Raji (cell line): ENCODE measurements around the gene OASL.

Experiments
- POLR2A ChIP-seq: IDR thresholded peaks from 2 replicates; pipeline ENCODE4 v1.6.1; 2011; ENCODE audit warnings: low read depth, low read length, control low read depth; ENCODE audit not compliant: insufficient read depth

Gene OASL

GRCh38 chr12:121062391-121063045, 23.5 kb upstream of the OASL start:
- no peak for TF ChIP-seq POLR2A

GRCh38 chr12:121061831-121062230, 22.8 kb upstream of the OASL start:
- no peak for TF ChIP-seq POLR2A

GRCh38 chr12:121060149-121061001, 21.3 kb upstream of the OASL start:
- no peak for TF ChIP-seq POLR2A

DNA sequence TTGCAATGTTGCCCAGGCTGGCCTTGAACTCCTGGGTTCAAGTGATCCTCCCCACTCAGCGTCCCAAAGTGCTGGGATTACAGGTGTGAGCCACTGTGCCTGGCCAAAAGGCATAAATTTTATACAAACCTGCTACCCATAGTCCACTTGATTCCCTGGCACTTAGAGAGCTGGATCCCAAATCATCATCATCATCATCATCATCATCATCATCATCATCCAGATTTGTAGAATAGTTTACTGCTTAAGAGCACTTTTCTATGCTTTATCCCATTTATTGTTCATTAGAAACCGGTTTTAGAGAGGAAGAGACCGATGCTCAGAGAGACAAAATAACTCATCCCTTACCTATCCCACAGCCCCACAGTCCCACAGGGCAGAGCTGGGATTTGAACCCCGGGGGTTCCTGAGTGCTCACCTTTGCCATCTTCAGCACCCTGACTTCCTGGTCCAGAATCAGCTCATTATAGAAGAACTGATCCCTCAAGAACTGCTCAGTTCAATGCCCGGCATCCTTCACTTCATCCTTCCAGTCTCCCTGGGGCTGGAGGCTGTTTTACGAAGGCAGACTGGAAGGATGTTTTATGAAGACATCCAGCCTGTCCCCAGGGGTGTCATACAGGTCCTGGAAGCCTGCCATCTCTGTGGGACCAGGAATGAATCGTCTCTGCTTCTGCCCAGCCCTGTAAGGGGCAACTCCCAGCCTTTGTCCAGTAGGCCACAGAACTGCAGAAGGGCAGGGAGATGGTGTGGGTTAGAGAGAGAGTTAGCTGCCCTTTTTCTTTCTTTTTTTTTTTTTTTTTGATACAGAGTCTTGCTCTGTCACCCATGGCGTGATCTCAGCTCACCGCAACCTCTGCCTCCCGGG, 20.2 kb upstream of the OASL start:
- TF ChIP-seq POLR2A = no peak

GRCh38 chr12:121057794-121058193, 18.7 kb upstream of the OASL start:
- no peak for TF ChIP-seq POLR2A

- TF ChIP-seq POLR2A = no peak
These were observed 14.7 kb upstream of the OASL start for GRCh38 chr12:121053706-121054105.

DNA sequence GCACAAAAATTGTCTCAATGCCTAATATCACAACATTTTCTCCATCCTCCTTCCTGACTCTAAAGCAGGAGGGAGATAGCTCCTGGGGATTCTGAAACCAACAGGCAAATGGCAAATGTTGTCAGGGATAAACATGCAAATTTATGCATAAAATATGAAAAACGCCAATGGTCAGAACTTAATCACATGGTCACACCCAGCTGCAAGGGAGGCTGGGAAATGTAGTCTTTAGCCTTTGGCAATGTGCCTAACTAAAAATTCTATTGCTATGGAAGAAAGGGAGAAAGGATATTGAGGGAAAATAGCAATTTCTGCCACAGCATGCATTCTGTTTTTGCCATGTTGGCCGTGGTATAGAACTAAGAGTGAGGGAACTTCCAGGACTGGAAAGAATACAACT, 11.7 kb upstream of the OASL start:
- no peak for TF ChIP-seq POLR2A

GRCh38 chr12:121048442-121048841, 9.4 kb upstream of the OASL start:
- TF ChIP-seq POLR2A = no peak

DNA sequence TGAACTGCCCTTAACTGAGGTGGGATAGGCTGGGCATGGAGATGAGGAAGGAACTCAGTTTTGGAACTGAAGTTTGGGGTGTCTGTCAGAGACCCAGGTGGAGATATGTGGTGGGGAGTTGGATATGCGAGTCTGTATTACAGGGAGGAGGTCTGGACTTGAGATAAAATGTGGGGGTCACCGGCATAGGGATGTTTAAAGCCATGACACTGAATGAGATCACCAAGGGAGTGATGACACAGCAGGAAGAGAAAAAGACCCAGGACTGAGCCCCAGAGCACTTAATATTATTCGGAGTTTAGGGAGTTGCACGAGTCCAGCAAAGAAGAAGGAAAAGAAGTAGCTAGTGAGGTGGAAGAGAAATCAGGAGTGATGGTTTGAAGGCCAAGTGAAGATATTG, 4.0 kb upstream of the OASL start:
- no peak for TF ChIP-seq POLR2A

DNA sequence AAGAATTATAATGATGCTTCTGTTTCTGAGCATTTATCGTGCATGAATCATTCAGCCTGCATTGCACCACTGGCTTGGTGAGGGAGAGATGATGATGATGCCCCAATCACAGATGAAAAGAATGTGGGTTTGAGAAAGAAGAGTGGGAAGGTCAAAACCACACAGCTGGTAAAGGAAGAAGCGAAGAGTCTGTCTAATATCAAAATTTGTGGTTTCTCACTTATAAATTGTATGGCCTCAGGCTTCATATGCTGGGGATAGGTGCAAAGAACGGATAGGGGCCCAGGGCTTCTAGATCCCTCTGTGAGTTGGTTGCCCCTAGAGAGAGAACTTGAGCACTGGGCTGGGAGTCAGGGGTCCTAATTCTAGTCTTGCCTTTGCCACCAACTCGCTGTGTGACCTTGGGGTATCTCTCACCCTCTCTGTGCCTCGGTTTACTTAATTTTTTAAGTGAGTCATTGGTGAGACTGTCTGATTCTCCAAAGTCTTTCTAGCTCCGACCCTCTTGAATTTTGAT, 2.2 kb downstream of the OASL start:
- no peak for TF ChIP-seq POLR2A

DNA sequence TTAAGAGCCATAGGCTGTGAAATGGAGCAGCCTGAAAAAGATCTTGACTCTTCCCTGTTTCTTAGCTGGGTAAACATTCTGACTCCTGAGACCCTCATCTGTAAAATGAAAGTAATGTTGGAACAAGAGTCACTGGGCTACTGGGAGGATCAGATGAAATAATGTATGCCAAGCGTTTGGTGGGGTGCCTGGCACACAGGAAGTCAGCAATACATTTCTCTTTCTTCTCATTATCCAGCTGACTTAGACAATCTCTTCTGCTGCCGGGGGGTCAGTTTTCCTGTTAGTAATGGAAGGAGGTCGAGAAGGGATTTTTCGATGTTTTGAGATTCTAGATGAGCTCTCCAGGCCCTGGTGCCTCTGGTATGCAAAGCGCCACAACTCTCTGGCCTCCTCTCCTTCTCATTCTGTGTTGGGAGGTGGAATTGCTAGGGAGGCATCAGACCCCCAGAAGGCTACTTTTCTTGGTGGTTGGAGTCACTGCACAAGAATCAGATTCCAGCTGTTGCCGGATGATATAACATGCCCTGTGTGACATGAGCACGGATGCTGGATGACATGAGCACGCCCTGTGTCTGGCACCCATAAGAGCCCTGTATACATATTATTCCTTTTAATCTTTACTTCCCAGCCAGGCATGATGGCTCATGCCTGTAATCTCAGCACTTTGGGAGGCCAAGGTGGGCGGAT, 4.3 kb downstream of the OASL start:
- no peak for TF ChIP-seq POLR2A

GRCh38 chr12:121033625-121034349, 5.3 kb downstream of the OASL start:
- no peak for TF ChIP-seq POLR2A

GRCh38 chr12:121030576-121031212, 8.4 kb downstream of the OASL start:
- no peak for TF ChIP-seq POLR2A
